Right lobe of liver (tissue), 6 donors: ENCODE data around the gene DPH1. TPM values are rescaled to one million over a fixed set of nuclear protein-coding genes. Genes with fewer than 3 reads are reported as not detected.
A peak's percentile ranks its signal among the peaks of the same experiment; 100 is the strongest.

Source experiments
- ATAC-seq, 4 donors: fragments of 200-7000 bp; cut with Tn5 transposase; one replicate each; pipeline ENCODE4 v1.9.1; 2020; ENCODE audit warnings: mild to moderate bottlenecking in 4 of 4, moderate library complexity in 4 of 4
- DNase-seq, 3 donors: peaks; one replicate each; pipeline ENCODE4 v3.0.0-alpha.2; 2020
- H3K27ac ChIP-seq, 3 donors: fragments of 200-600 bp; one replicate each; pipeline ENCODE4 v1.8.0; 2022
- H3K27me3 ChIP-seq, 2 donors: fragments of 200-600 bp; one replicate each; pipeline ENCODE4 v1.8.0; 2022
- H3K36me3 ChIP-seq, 4 donors: fragments of 200-600 bp; sonication (generic) in 1 of 4; one replicate each; pipeline versions ENCODE4 v1.5.1 to v1.8.0; 2017 to 2022; ENCODE audit warnings: control low read depth in 1 of 4
- H3K4me1 ChIP-seq, 4 donors: fragments of 200-600 bp; sonication (generic) in 1 of 4; one replicate each; pipeline versions ENCODE4 v1.5.1 to v1.8.0; 2017 to 2022; ENCODE audit warnings: control low read depth in 1 of 4
- H3K4me3 ChIP-seq, 3 donors: fragments of 200-600 bp; one replicate each; pipeline ENCODE4 v1.8.0; 2022
- H3K9me3 ChIP-seq, 4 donors: fragments of 200-600 bp; sonication (generic) in 1 of 4; one replicate each; pipeline versions ENCODE4 v1.5.1 to v1.8.0; 2017 to 2022; ENCODE audit warnings: control low read depth in 1 of 4
- CTCF ChIP-seq, 4 donors: fragments of 200-600 bp in 3 of 4; fragments of 450-650 bp in 1 of 4; IDR thresholded peaks; one replicate each; pipeline versions ENCODE4 v1.5.1 to v1.8.0; 2016 to 2022; ENCODE audit warnings: antibody characterized with exemption in 4 of 4, mild to moderate bottlenecking in 2 of 4
- POLR2A ChIP-seq: fragments of 450-650 bp; IDR thresholded peaks from one replicate; pipeline ENCODE4 v1.6.1; 2017; ENCODE audit warnings: antibody characterized with exemption, mild to moderate bottlenecking
- WGBS: methylation state at CpG from one replicate; pipeline ENCODE4 v1.1.6; 2018; ENCODE audit warnings: low coverage, low lambda C conversion rate; ENCODE audit not compliant: insufficient coverage; ENCODE audit errors: missing lambda C conversion rate; 5-methylcytosine and 5-hydroxymethylcytosine counted together
- intact Hi-C, 2 donors: fragments of 100-400 bp; cut with DNase I; formaldehyde crosslinking; loops; one replicate each; pipeline versions ENCODE4 v1.11.2 to v1.14.1; 2022
- total RNA-seq, 6 experiments: library from RNA; depleted of rRNA in 2 of 6; stranded (reverse); fragments of >200 nt in 2 of 6; fragmentation: NEBNext Ultra II Directional in 3 of 6; extraction: Animal tissue kit (Norgen Biotek cat#: 25700) in 3 of 6; gene quantifications; one replicate each; pipeline versions ENCODE4 v1.1.0 to v1.2.4, GENCODE V29; 2016 to 2023
- donor health status: DM: no; HTN: yes; CAD: no.
- donor health status: DM: no; HTN: no; CAD: no.
- donor health status: DM: no; HTN: no; CAD: no.
- donor health status: DM: no; HTN: yes; CAD: no.
- donor health status: DM: no; HTN: yes; CAD: no.

DPH1 gene
- total RNA-seq, 6 experiments from 2014 or later, result 20.0 to 41.1 (median 25.4) TPM

DNA sequence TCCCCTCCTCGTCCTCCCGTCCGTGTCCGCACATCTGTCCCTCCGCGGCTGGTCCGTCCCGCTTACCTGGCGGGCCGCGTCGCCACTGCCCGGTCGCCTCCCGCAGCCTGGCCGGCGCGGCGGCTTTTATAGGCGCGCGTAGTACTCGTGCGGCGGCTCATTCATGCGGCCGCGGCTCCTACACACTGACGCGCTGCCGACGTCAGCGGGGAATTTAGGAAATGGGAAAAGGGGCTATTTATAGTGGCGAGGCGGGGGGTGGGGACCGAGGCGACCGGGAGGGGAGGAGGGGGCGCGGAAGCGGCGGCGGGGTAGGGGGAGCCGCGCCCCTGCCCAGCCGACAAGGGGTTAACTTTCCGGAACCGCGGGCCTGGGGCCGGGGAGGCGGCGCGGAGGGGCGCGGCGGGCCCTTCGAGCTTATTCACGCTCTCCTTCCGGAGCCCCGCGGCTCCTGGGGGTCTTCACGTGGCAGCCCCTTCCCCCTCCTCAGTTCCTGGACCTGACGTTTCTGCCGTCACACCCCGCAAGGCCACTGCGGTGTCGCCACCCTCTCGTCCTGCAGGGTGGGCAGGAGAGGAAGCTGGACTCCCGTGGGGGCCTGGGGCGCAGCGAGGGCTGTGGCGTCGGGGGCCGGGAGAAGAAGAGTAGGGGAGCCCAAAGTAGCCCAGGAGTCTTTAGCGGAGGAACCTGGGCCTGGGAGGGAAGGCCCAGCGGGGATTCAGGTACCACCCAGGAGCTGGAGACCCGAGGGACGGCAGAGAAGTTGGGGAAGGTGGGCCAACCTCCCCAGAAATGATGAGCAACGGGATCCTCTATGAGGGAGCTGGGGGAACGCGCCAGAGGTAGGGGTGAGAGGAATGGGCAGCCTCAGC is 21.3 kb downstream of the DPH1 start:
- H3K9me3 ChIP-seq, result no peaks in the 10 kb centered on the region
- peak overlapping the region in 2 of 3 donors; percentile 48 to 75 for H3K4me3 ChIP-seq
- ATAC-seq (no peak), DNase-seq (no peak)
- WGBS, result 5% methylated on average over 39 of the region's 81 CpGs
- H3K4me1 ChIP-seq, result peaks cover 0 to 26% (median 5%) of the 10 kb centered on the region in 4 donors
- peaks cover 0 to 2% of the 10 kb centered on the region in 2 donors for H3K27me3 ChIP-seq
- H3K27ac ChIP-seq, result no peak overlapping the region
- TF ChIP-seq POLR2A (no peak), CTCF (IDR thresholded peaks at IDR 0.05) (no peak)
- intact Hi-C loops, result loop anchor here in 1 of 2 donors (10.0 kb wide), 1 partner anchor 194 kb away; no protein-coding TSS in a partner anchor
- no peaks in the 10 kb centered on the region for H3K36me3 ChIP-seq

DNA sequence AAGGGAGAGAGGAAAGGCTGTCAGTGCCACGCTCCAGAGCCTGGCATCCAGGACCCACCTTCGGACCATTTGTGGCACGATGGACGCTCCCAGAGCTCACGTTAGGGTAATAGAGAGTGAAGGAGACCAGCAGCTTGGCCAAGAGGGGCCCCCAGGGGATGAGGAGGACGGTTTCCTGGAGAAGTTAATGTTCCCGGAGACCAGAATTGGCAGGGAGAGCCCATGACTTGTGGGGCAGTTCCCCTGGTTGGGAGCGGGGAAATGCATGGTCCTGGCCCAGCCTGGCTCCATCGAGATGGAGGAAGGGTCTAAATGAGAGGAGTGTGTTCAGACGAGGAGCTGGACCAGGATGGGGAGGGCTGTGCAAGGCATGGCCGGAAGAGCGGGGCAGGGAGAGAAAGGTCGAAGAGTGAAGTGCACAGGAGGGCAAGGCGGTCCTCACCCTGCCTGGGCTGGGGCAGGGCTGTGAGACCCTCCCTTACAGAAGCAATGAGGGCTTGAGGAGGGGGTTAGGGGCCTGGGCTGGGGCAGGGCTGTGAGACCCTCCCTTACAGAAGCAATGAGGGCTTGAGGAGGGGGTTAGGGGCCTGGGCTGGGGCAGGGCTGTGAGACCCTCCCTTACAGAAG is 22.1 kb downstream of the DPH1 start:
- DNase-seq (no peak), ATAC-seq (no peak)
- Histone ChIP-seq H3K4me3 (no peak overlapping the region), H3K27ac (no peak overlapping the region), H3K36me3 (no peaks in the 10 kb centered on the region), H3K27me3 (peaks cover 0 to 6% of the 10 kb centered on the region in 2 donors), H3K9me3 (no peaks in the 10 kb centered on the region), H3K4me1 (peaks cover 0 to 34% (median 5%) of the 10 kb centered on the region in 4 donors)
- intact Hi-C loops, result loop anchor here in 1 of 2 donors (10.0 kb wide), 1 partner anchor 193 kb away; no protein-coding TSS in a partner anchor
- TF ChIP-seq POLR2A, result no peak
- WGBS, result 39% methylated on average over 14 of the region's 14 CpGs

DNA sequence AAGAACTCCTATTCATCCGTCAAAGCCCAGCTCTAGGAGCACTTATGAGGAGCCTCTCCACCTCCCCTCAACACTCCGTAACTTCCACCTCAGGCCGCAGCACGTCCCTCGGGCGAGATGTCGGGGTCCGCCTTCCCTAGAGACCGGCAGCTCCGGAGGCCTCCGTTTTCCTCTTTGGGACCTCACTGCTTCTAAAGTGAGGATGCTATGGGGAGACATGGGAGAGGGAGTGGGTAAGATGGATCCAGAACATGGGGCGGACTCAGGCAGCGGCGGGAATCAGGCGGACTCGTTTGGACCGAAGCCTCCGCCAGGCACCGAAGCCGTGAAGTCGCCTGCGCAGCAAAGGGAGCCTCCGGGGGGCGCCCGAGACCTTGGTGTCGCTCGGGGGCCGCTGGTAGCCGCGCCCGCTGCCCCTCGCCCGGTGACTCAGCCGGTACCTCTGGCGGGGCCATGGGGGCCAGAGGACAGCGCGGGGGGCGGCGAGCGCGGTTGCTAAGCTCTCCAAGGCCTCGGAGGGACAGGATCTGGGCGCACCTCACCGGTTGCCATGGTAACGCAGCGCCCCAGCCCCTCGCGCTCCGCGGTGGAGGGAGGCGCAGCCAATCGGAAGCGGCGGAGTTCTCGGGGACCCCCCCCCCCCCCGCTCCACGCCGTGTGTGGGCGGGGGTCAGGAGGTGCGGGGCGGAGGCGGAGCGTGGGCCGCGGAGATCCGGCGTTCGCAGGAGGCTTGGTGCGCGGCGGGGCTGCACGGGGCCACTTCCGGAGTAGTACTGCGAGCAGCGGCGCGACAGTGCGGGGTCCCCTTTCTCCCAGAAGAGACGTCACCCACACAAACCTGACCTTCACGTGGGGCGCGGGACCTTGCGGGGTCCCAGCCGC is 23.7 kb downstream of the DPH1 start:
- ATAC-seq, result peak; percentile 4 to 21 (median 9)
- peak; percentile 66 to 82 (median 76) for DNase-seq
- intact Hi-C loops, result loop anchor here in 1 of 2 donors (10.0 kb wide), 1 partner anchor 191 kb away; no protein-coding TSS in a partner anchor

GRCh38 chr17:2054262-2054511 is 24.2 kb downstream of the DPH1 start:
- ATAC-seq (no peak), DNase-seq (no peak)
- intact Hi-C loops, result loop anchor here in 1 of 2 donors (10.0 kb wide), 1 partner anchor 191 kb away; no protein-coding TSS in a partner anchor
- Histone ChIP-seq H3K27ac (peak overlapping the region in 1 of 3 donors; percentile 89), H3K9me3 (no peaks in the 10 kb centered on the region), H3K4me1 (peaks cover 0 to 47% (median 6%) of the 10 kb centered on the region in 4 donors), H3K36me3 (no peaks in the 10 kb centered on the region), H3K27me3 (peaks cover 0 to 19% of the 10 kb centered on the region in 2 donors), H3K4me3 (peak overlapping the region; percentile 14 to 59 (median 29))
- no CpG with 5 or more reads among the region's 16 CpGs for WGBS
- TF ChIP-seq POLR2A (no peak), CTCF (IDR thresholded peaks at IDR 0.05) (no peak)

More for the DNA sequence above, 23.7 kb downstream of the DPH1 start:
- WGBS, result 9% methylated on average over 14 of the region's 84 CpGs
- H3K36me3 ChIP-seq, result no peaks in the 10 kb centered on the region
- peaks cover 0 to 19% of the 10 kb centered on the region in 2 donors for H3K27me3 ChIP-seq
- peak overlapping the region in 1 of 3 donors; percentile 89 for H3K27ac ChIP-seq
- no peaks in the 10 kb centered on the region for H3K9me3 ChIP-seq
- H3K4me1 ChIP-seq, result peaks cover 0 to 47% (median 7%) of the 10 kb centered on the region in 4 donors
- peak overlapping the region; percentile 14 to 43 (median 29) for H3K4me3 ChIP-seq
- peak; percentile 10 for TF ChIP-seq POLR2A
- TF ChIP-seq CTCF (IDR thresholded peaks at IDR 0.05), result peak; percentile 38 to 59 (median 49)
